ENCODE measurements around the gene GNB3.

DNA sequence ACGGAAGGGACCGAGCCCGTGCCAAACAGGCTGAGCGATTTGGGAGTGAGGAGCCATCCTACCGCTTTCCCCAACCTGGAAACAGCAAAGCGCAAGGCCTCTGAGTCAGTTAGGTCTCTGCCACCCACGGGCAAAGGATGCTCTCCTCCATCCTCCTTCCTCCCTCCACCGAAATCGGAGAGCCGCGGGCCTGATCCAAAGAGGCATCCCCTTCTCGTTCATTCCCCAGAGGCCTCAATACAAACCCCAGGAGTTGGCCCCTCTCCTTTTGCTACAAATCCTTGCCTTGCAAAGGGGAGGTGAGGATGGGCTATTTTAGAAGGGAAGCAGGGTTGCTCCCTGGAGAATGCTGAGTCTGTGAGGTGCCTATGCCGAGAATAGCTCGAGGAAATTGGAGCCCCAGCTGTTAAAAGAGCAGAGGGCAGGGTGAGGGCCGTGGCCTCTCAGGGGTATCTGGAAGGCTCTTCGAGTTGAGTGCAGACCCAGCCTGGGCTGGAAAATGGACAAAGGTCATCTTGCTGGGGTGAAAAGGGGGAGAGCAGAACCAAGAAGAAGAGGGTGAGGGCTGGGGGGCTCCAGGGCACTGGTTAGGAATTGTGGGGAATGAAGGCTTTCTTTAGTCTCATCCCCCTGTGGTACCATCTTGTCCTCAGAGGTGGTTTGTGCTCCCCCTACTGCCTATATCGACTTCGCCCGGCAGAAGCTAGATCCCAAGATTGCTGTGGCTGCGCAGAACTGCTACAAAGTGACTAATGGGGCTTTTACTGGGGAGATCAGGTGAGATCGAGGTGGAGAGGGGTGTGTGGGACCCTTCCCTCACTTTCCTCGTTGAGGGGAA is 27.7 kb downstream of the GNB3 start:
- TF ChIP-seq ZFX (IDR thresholded peaks at IDR 0.05; ENCODE audit: borderline replicate concordance) = no peak
- TF ChIP-seq, protein P1, sequence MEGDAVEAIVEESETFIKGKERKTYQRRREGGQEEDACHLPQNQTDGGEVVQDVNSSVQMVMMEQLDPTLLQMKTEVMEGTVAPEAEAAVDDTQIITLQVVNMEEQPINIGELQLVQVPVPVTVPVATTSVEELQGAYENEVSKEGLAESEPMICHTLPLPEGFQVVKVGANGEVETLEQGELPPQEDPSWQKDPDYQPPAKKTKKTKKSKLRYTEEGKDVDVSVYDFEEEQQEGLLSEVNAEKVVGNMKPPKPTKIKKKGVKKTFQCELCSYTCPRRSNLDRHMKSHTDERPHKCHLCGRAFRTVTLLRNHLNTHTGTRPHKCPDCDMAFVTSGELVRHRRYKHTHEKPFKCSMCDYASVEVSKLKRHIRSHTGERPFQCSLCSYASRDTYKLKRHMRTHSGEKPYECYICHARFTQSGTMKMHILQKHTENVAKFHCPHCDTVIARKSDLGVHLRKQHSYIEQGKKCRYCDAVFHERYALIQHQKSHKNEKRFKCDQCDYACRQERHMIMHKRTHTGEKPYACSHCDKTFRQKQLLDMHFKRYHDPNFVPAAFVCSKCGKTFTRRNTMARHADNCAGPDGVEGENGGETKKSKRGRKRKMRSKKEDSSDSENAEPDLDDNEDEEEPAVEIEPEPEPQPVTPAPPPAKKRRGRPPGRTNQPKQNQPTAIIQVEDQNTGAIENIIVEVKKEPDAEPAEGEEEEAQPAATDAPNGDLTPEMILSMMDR (IDR thresholded peaks at IDR 0.05) = no peak
